K562 (cell line): ENCODE data around the gene CAPN5. TPM values are rescaled to one million over a fixed set of nuclear protein-coding genes. Genes with fewer than 3 reads are reported as not detected.

Experiments
- ATAC-seq: fragments of 200-7000 bp; cut with Tn5 transposase; 3 replicates; pipeline ENCODE4 v1.9.1; 2020; ENCODE audit warnings: moderate library complexity
- BruUV-seq: library from RNA; stranded (reverse); fragments of 400-500 nt; replicated peaks from 2 replicates; lab custom pipeline; 2021; lab: Mats Ljungman, UMichigan
- CTCF ChIA-PET: fragments of 300-600 bp; formaldehyde crosslinking; extraction: SDS; loops from one replicate; lab custom pipeline; 2021; ENCODE audit warnings: low intra/inter-chr PET ratio; lab: Yijun Ruan, JAX
- POLR2A ChIA-PET: fragments of 300-600, 350-650 bp; sonication (Branson Sonifier 250); formaldehyde crosslinking; extraction: SDS; loops from one replicate; lab custom pipeline; 2021; ENCODE audit warnings: antibody characterized with exemption, inconsistent platforms; lab: Yijun Ruan, JAX
- DNase-seq, 4 experiments: peaks; one replicate each; pipeline versions ENCODE4 v3.0.0 to v3.0.0-alpha.2; 2011 to 2018; ENCODE audit warnings: low spot score in 3 of 4, mixed read lengths in 3 of 4; ENCODE audit errors: extremely low read depth in 1 of 4
- FAIRE-seq: peaks from 2 replicates; lab custom pipeline; 2011; peaks lifted over from hg19 to GRCh38; lab: Jason Lieb, UNC
- H2AFZ ChIP-seq: 2 replicates; pipeline ENCODE4 v1.6.0; 2011; ENCODE audit warnings: low read depth, low read length, control low read depth, inconsistent platforms
- H3K27ac ChIP-seq: fragments of 200-600 bp; 3 replicates; pipeline ENCODE4 v1.8.0; 2011; ENCODE audit warnings: low read depth, mild to moderate bottlenecking, control low read depth, inconsistent platforms, low read length, moderate library complexity, mixed read lengths; ENCODE audit errors: extremely low read depth
- H3K27me3 ChIP-seq, 2 experiments: fragments of 300-600 bp in 1 of 2; 2 replicates in 1 of 2; 3 replicates in 1 of 2; pipeline versions ENCODE4 v1.6.0 to v1.8.0; 2011; ENCODE audit warnings: inconsistent platforms in 2 of 2, low read length in 2 of 2, mild to moderate bottlenecking in 1 of 2, mixed read lengths in 1 of 2, moderate library complexity in 1 of 2; ENCODE audit not compliant: control insufficient read depth in 2 of 2, insufficient read depth in 2 of 2
- H3K36me3 ChIP-seq: fragments of 300-600 bp; 3 replicates; pipeline ENCODE4 v1.8.0; 2011; ENCODE audit warnings: mild to moderate bottlenecking, low read length, inconsistent platforms; ENCODE audit not compliant: control insufficient read depth, insufficient read depth
- H3K4me1 ChIP-seq, 2 experiments: fragments of 200-600 bp in 1 of 2; replicated peaks in 1 of 2; 2 replicates in 1 of 2; 3 replicates in 1 of 2; pipeline versions ENCODE4 v1.5.1 to v1.8.0; 2011; ENCODE audit warnings: inconsistent platforms in 2 of 2, low read length in 2 of 2, mild to moderate bottlenecking in 1 of 2, mixed read lengths in 1 of 2, moderate library complexity in 1 of 2; ENCODE audit not compliant: control insufficient read depth in 2 of 2, insufficient read depth in 2 of 2
- H3K4me2 ChIP-seq: 2 replicates; pipeline ENCODE4 v1.6.1; 2011; ENCODE audit warnings: low read length, control low read depth, inconsistent platforms, mixed read lengths; ENCODE audit not compliant: insufficient read depth
- H3K4me3 ChIP-seq: fragments of 200-600 bp; sonication (generic), shearing (Covaris generic); 2 replicates; pipeline ENCODE4 v1.5.1; 2016; ENCODE audit warnings: control low read depth, inconsistent platforms
- H3K79me2 ChIP-seq: fragments of 200-600 bp; 3 replicates; pipeline ENCODE4 v1.8.0; 2011; ENCODE audit warnings: low read length, inconsistent platforms; ENCODE audit not compliant: control insufficient read depth, insufficient read depth
- H3K9ac ChIP-seq, 2 experiments: 2 replicates each; pipeline versions ENCODE4 v1.6.0 to v1.6.1; 2011; ENCODE audit warnings: low read depth in 2 of 2, low read length in 2 of 2, control low read depth in 1 of 2, inconsistent platforms in 1 of 2, mild to moderate bottlenecking in 1 of 2, mixed read lengths in 1 of 2; ENCODE audit not compliant: insufficient read depth in 1 of 2
- H3K9me1 ChIP-seq: one replicate; pipeline ENCODE4 v1.6.0; 2011; ENCODE audit warnings: inconsistent platforms, mild to moderate bottlenecking, low read length, moderate library complexity; ENCODE audit not compliant: control insufficient read depth, insufficient read depth
- H3K9me3 ChIP-seq: replicated peaks from 2 replicates; pipeline ENCODE4 v1.5.1; 2011; ENCODE audit warnings: low read depth, low read length, inconsistent platforms; ENCODE audit not compliant: control insufficient read depth, insufficient read depth
- H4K20me1 ChIP-seq: replicated peaks from 2 replicates; pipeline ENCODE4 v1.6.1; 2011; ENCODE audit warnings: low read length, inconsistent platforms, mixed read lengths; ENCODE audit not compliant: control insufficient read depth, insufficient read depth
- CBX1 ChIP-seq: sonication (generic); IDR thresholded peaks from 2 replicates; pipeline ENCODE4 v1.6.1; 2016; ENCODE audit warnings: antibody characterized with exemption, low read depth, mild to moderate bottlenecking
- CBX5 ChIP-seq: IDR thresholded peaks from 2 replicates; pipeline ENCODE4 v1.6.1; 2014; ENCODE audit warnings: low read depth, borderline replicate concordance
- CC2D1A ChIP-seq: fragments of 450-650 bp; IDR thresholded peaks from 2 replicates; pipeline ENCODE4 v1.6.1; 2017; ENCODE audit warnings: mild to moderate bottlenecking
- CHD1 ChIP-seq: fragments of 200-600 bp; sonication (generic); IDR thresholded peaks from one replicate; pipeline ENCODE4 v1.6.1; 2012; ENCODE audit warnings: mild to moderate bottlenecking, moderate library complexity, low read length, inconsistent platforms
- GTF2A2 ChIP-seq: IDR thresholded peaks from 2 replicates; pipeline ENCODE4 v1.6.1; 2016; ENCODE audit warnings: mild to moderate bottlenecking, missing genetic modification characterization, missing compliant biosample characterization
- HLTF ChIP-seq: fragments of 450-650 bp; IDR thresholded peaks from 2 replicates; pipeline ENCODE4 v1.6.1; 2016
- NBN ChIP-seq: fragments of 450-650 bp; IDR thresholded peaks from 2 replicates; pipeline ENCODE4 v1.6.1; 2016; ENCODE audit warnings: low read depth, mild to moderate bottlenecking
- PTBP1 ChIP-seq: fragments of 200-400 bp; formaldehyde crosslinking; IDR thresholded peaks from 2 replicates; pipeline ENCODE4 v1.6.1; 2017; ENCODE audit warnings: low read depth, low read length
- RBBP5 ChIP-seq: fragments of 200-600 bp; sonication (generic); IDR thresholded peaks from 2 replicates; pipeline ENCODE4 v1.6.1; 2012; ENCODE audit warnings: borderline replicate concordance, mild to moderate bottlenecking, low read length, control low read depth, inconsistent platforms; ENCODE audit not compliant: insufficient read depth, poor library complexity, severe bottlenecking
- TAL1 ChIP-seq: fragments of 450-650 bp; IDR thresholded peaks from 2 replicates; pipeline ENCODE4 v1.6.1; 2016; ENCODE audit warnings: mild to moderate bottlenecking
- ZFP1 ChIP-seq: fragments of 450-650 bp; formaldehyde crosslinking; IDR thresholded peaks from 2 replicates; pipeline ENCODE4 v1.4.0; 2020; ENCODE audit warnings: mild to moderate bottlenecking, mixed read lengths
- ZNF395 ChIP-seq: fragments of 200-800 bp; sonication (Bioruptor generic); IDR thresholded peaks from 2 replicates; pipeline ENCODE4 v1.6.1; 2017; ENCODE audit warnings: missing genetic modification characterization, missing compliant biosample characterization
- ZNF695 ChIP-seq: fragments of 450-650 bp; formaldehyde crosslinking; IDR thresholded peaks from 2 replicates; pipeline ENCODE4 v1.4.0; 2020; ENCODE audit warnings: mild to moderate bottlenecking, moderate library complexity
- WGBS: fragments of 100-300 bp; shearing (Covaris generic); methylation state at CpG from one replicate; pipeline ENCODE4 v1.1.6; 2016; ENCODE audit warnings: low coverage, mixed read lengths; ENCODE audit not compliant: insufficient coverage; ENCODE audit errors: missing lambda C conversion rate; 5-methylcytosine and 5-hydroxymethylcytosine counted together
- in situ Hi-C: fragments of 300-500 bp; cut with MboI; formaldehyde crosslinking; loops from 4 replicates; pipeline ENCODE4 v1.15.0; 2018; ENCODE audit warnings: inconsistent platforms, mixed read lengths
- intact Hi-C: fragments of 100-400 bp; cut with micrococcal nuclease; formaldehyde crosslinking; loops from 2 replicates; pipeline ENCODE4 v1.14.2; 2022
- polyA plus RNA-seq, 8 experiments: library from polyadenylated mRNA; depleted of rRNA in 4 of 8; stranded (reverse) in 5 of 8; unstranded in 3 of 8; fragments of >200 nt; fragmentation: Nextera tagmentation in 2 of 8; fragmentation: Illumina TruSeq in 1 of 8; extraction: Ambion mirVana in 2 of 8; extraction: Trizol in 1 of 8; gene quantifications; 2 replicates each; pipeline versions ENCODE4 v1.2.1 to v1.2.3, GENCODE V29; 2011 to 2014; ENCODE audit warnings: inconsistent platforms in 1 of 8, missing spikeins in 1 of 8
- total RNA-seq, 7 experiments: library from RNA; depleted of rRNA in 6 of 7; stranded (reverse); fragments of >200 nt in 6 of 7; fragmentation: Illumina TruSeq in 2 of 7; extraction: Trizol in 2 of 7; gene quantifications; 2 replicates each; pipeline versions ENCODE4 v1.2.1 to v1.2.3, GENCODE V29; 2011 to 2021; ENCODE audit warnings: low replicate concordance in 1 of 7
- TF ChIP-seq, protein P1 (sequence below): fragments of 250-450 bp; sonication (Bioruptor Pico); IDR thresholded peaks from 2 replicates; pipeline ENCODE4 v1.4.0; 2020

The CAPN5 gene
- total and polyA plus RNA-seq, 9 of the 15 experiments (the other 6 are each of a cell fraction or from before 2014, with no cell fraction given): 0.04 to 0.44 (median 0.14) TPM; not detected in 2

- intact Hi-C loops (no loop called here), in situ Hi-C loops (no loop called here)
- H3K79me2 ChIP-seq: no peaks in the 10 kb centered on the region
- H3K9me3 ChIP-seq: no peaks in the 10 kb centered on the region
- POLR2A ChIA-PET: interaction anchor here (2.6 kb wide), 1 partner anchor 10 kb away, joined by 17 read pairs; no protein-coding TSS in a partner anchor
- H3K4me3 ChIP-seq: no peak overlapping the region
- no peak for FAIRE-seq
- no peak overlapping the region for H3K4me2 ChIP-seq
- H3K27ac ChIP-seq: no peak overlapping the region
- CTCF ChIA-PET: no interaction called here
- TF ChIP-seq GTF2A2 (tag) (no peak), ZNF695 (CRISPR knock-in tag) (no peak), CBX5 (no peak), HLTF (no peak)
- no peaks in the 10 kb centered on the region for H4K20me1 ChIP-seq
- no peak for ATAC-seq
- no peaks in the 10 kb centered on the region; the same call in 2 of the 3 replicates for H3K36me3 ChIP-seq
- peaks cover 3 to 4% of the 10 kb centered on the region in 2 experiments; a peak in 2 of 5 replicates for H3K4me1 ChIP-seq
- H2AFZ ChIP-seq: no peak overlapping the region
- DNase-seq: no peak
- WGBS: 72% methylated on average over 3 of the region's 3 CpGs
- no peak overlapping the region for H3K9ac ChIP-seq
- BruUV-seq: no TSS peak
- H3K9me1 ChIP-seq: no peaks in the 10 kb centered on the region
- H3K27me3 ChIP-seq: peaks cover 8% of the 10 kb centered on the region in 2 experiments; a peak in 4 of 5 replicates
Measured at GRCh38 chr11:77026221-77026620, 40.5 kb upstream of the CAPN5 start.

DNA sequence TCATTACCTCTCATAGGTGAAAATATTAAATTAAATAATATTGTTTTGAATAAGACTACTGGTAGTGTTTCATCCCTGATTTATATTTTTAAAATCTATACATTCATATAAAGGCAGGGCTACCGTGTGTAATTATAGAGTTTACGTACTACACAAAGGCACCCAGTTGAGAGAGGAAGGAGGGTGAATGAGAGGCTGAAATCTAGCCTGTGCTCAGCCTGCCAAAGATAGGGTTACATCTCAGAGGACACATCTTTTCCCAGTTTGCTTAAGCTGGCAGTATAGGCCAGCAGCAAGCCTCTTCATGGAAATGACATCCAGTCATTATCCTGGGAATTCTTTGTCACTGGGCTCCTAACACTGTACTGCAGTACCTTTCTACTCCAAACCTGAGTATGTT lies 40.0 kb upstream of the CAPN5 start:
- FAIRE-seq (no peak), DNase-seq (no peak), ATAC-seq (no peak)
- H4K20me1 ChIP-seq: no peaks in the 10 kb centered on the region
- H3K4me3 ChIP-seq: no peak overlapping the region
- in situ Hi-C loops: no loop called here
- no peak overlapping the region for H3K4me2 ChIP-seq
- peaks cover 3 to 4% of the 10 kb centered on the region in 2 experiments; a peak in 2 of 5 replicates for H3K4me1 ChIP-seq
- H3K27me3 ChIP-seq: peaks cover 8% of the 10 kb centered on the region in 2 experiments; a peak in 4 of 5 replicates
- ChIA-PET POLR2A (interaction anchor here (2.6 kb wide), 1 partner anchor 10 kb away, joined by 17 read pairs; no protein-coding TSS in a partner anchor), CTCF (no interaction called here)
- H3K9me1 ChIP-seq: no peaks in the 10 kb centered on the region
- WGBS: 54% methylated on average over 2 of the region's 2 CpGs
- no peaks in the 10 kb centered on the region for H3K79me2 ChIP-seq
- intact Hi-C loops: no loop called here
- H3K9ac ChIP-seq: no peak overlapping the region
- no peak overlapping the region for H3K27ac ChIP-seq
- H3K9me3 ChIP-seq: no peaks in the 10 kb centered on the region
- H3K36me3 ChIP-seq: no peaks in the 10 kb centered on the region; the same call in 2 of the 3 replicates
- BruUV-seq: no TSS peak
- H2AFZ ChIP-seq: no peak overlapping the region
- no peak for TF ChIP-seq CHD1
- no peak for TF ChIP-seq CC2D1A
- no peak for TF ChIP-seq TAL1
- no peak for TF ChIP-seq RBBP5
- TF ChIP-seq ZNF395: no peak
- no peak for TF ChIP-seq ZFP1 (CRISPR knock-in tag)
- TF ChIP-seq, protein P1, sequence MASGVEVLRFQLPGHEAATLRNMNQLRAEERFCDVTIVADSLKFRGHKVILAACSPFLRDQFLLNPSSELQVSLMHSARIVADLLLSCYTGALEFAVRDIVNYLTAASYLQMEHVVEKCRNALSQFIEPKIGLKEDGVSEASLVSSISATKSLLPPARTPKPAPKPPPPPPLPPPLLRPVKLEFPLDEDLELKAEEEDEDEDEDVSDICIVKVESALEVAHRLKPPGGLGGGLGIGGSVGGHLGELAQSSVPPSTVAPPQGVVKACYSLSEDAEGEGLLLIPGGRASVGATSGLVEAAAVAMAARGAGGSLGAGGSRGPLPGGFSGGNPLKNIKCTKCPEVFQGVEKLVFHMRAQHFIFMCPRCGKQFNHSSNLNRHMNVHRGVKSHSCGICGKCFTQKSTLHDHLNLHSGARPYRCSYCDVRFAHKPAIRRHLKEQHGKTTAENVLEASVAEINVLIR (CRISPR knock-in tag): no peak
- no peak for TF ChIP-seq PTBP1
- no peak for TF ChIP-seq CBX1
- TF ChIP-seq NBN: no peak
